IPS-18a (cell line): ENCODE measurements around the gene KAT6B.

ENCODE experiments used
- H3K27ac ChIP-seq: one replicate; pipeline ENCODE4 v1.5.1; 2013; ENCODE audit warnings: low read length
- H3K27me3 ChIP-seq: one replicate; pipeline ENCODE4 v1.6.1; 2013; ENCODE audit warnings: mild to moderate bottlenecking, low read length; ENCODE audit not compliant: control insufficient read depth, insufficient read depth
- H3K36me3 ChIP-seq: one replicate; pipeline ENCODE4 v1.6.1; 2013; ENCODE audit warnings: low read depth, low read length; ENCODE audit not compliant: control insufficient read depth
- H3K4me1 ChIP-seq: one replicate; pipeline ENCODE4 v1.6.1; 2013; ENCODE audit warnings: low read depth, low read length; ENCODE audit not compliant: control insufficient read depth
- H3K4me3 ChIP-seq: one replicate; pipeline ENCODE4 v1.5.1; 2013; ENCODE audit warnings: low read length
- H3K9ac ChIP-seq: one replicate; pipeline ENCODE4 v1.6.1; 2013; ENCODE audit warnings: mild to moderate bottlenecking, low read length, moderate library complexity
- H3K9me3 ChIP-seq: one replicate; pipeline ENCODE4 v1.6.1; 2013; ENCODE audit warnings: low read depth, low read length; ENCODE audit not compliant: control insufficient read depth

The KAT6B gene

GRCh38 chr10:75073442-75073841, 247.0 kb downstream of the KAT6B start:
- Histone ChIP-seq H3K9me3 (no peaks in the 10 kb centered on the region), H3K36me3 (no peaks in the 10 kb centered on the region), H3K27ac (no peak overlapping the region), H3K27me3 (no peaks in the 10 kb centered on the region), H3K4me3 (no peak overlapping the region), H3K9ac (no peak overlapping the region), H3K4me1 (peaks cover 3% of the 10 kb centered on the region)

GRCh38 chr10:75074711-75075445, 248.5 kb downstream of the KAT6B start:
- Histone ChIP-seq H3K9ac (no peak overlapping the region), H3K4me1 (peaks cover 11% of the 10 kb centered on the region), H3K4me3 (no peak overlapping the region), H3K9me3 (no peaks in the 10 kb centered on the region), H3K27me3 (no peaks in the 10 kb centered on the region), H3K36me3 (no peaks in the 10 kb centered on the region), H3K27ac (no peak overlapping the region)

GRCh38 chr10:75076348-75076747, 249.9 kb downstream of the KAT6B start:
- Histone ChIP-seq H3K9ac (no peak overlapping the region), H3K36me3 (no peaks in the 10 kb centered on the region), H3K9me3 (no peaks in the 10 kb centered on the region), H3K4me3 (no peak overlapping the region), H3K27ac (no peak overlapping the region), H3K27me3 (no peaks in the 10 kb centered on the region), H3K4me1 (peaks cover 16% of the 10 kb centered on the region)

- H3K27ac ChIP-seq: no peak overlapping the region
- H3K4me1 ChIP-seq: peaks cover 25% of the 10 kb centered on the region
- no peak overlapping the region for H3K9ac ChIP-seq
- H3K27me3 ChIP-seq: no peaks in the 10 kb centered on the region
- no peaks in the 10 kb centered on the region for H3K36me3 ChIP-seq
- no peak overlapping the region for H3K4me3 ChIP-seq
- no peaks in the 10 kb centered on the region for H3K9me3 ChIP-seq
Measured at GRCh38 chr10:75079436-75080083, 253.2 kb downstream of the KAT6B start.

- peaks cover 25% of the 10 kb centered on the region for H3K4me1 ChIP-seq
- H3K27ac ChIP-seq: no peak overlapping the region
- H3K36me3 ChIP-seq: no peaks in the 10 kb centered on the region
- H3K9me3 ChIP-seq: no peaks in the 10 kb centered on the region
- no peak overlapping the region for H3K4me3 ChIP-seq
- H3K9ac ChIP-seq: no peak overlapping the region
- no peaks in the 10 kb centered on the region for H3K27me3 ChIP-seq
Measured at GRCh38 chr10:75080554-75080953, 254.2 kb downstream of the KAT6B start.

- Histone ChIP-seq H3K9me3 (no peaks in the 10 kb centered on the region), H3K36me3 (no peaks in the 10 kb centered on the region), H3K4me1 (peaks cover 21% of the 10 kb centered on the region), H3K9ac (no peak overlapping the region), H3K27ac (no peak overlapping the region), H3K4me3 (no peak overlapping the region), H3K27me3 (no peaks in the 10 kb centered on the region)
Measured at GRCh38 chr10:75081379-75081778, 255.0 kb downstream of the KAT6B start.
